Loucy (cell line): ENCODE measurements around the gene TRA2B.
A peak's percentile ranks its signal among the peaks of the same experiment; 100 is the strongest.

Source experiments
- H2AFZ ChIP-seq: fragments of 200-600 bp; sonication (generic); 2 replicates; pipeline ENCODE4 v1.6.0; 2016; ENCODE audit warnings: antibody characterized with exemption, mild to moderate bottlenecking, low read length, moderate library complexity
- H3F3A ChIP-seq: fragments of 200-600 bp; 2 replicates; pipeline ENCODE4 v1.6.0; 2016; ENCODE audit warnings: antibody characterized with exemption, low read depth, mild to moderate bottlenecking
- H3K27me3 ChIP-seq: fragments of 200-600 bp; sonication (generic); 2 replicates; pipeline ENCODE4 v1.6.1; 2014; ENCODE audit warnings: low read length, mild to moderate bottlenecking; ENCODE audit not compliant: insufficient read depth, poor library complexity, severe bottlenecking
- H3K36me3 ChIP-seq: fragments of 200-600 bp; sonication (generic); 2 replicates; pipeline ENCODE4 v1.6.1; 2016; ENCODE audit warnings: low read length; ENCODE audit not compliant: insufficient read depth
- H3K4me1 ChIP-seq: fragments of 200-600 bp; sonication (generic); 2 replicates; pipeline ENCODE4 v1.5.1; 2014; ENCODE audit warnings: low read length, mild to moderate bottlenecking; ENCODE audit not compliant: insufficient read depth, poor library complexity, severe bottlenecking
- H3K4me2 ChIP-seq: fragments of 200-600 bp; sonication (generic); 2 replicates; pipeline ENCODE4 v1.6.0; 2014; ENCODE audit warnings: antibody characterized with exemption, low read length, low read depth, mild to moderate bottlenecking; ENCODE audit not compliant: poor library complexity, severe bottlenecking
- H3K4me3 ChIP-seq: fragments of 200-600 bp; sonication (generic); 2 replicates; pipeline ENCODE4 v1.5.1; 2014; ENCODE audit warnings: low read length, mild to moderate bottlenecking, mixed read lengths; ENCODE audit not compliant: poor library complexity, severe bottlenecking
- H3K79me2 ChIP-seq: fragments of 200-600 bp; sonication (generic); 2 replicates; pipeline ENCODE4 v1.6.1; 2014; ENCODE audit warnings: low read length; ENCODE audit not compliant: insufficient read depth
- H3K9ac ChIP-seq: fragments of 200-600 bp; sonication (generic); 2 replicates; pipeline ENCODE4 v1.6.0; 2014; ENCODE audit warnings: mild to moderate bottlenecking, low read depth, low read length, moderate library complexity; ENCODE audit not compliant: poor library complexity, severe bottlenecking
- H3K9me2 ChIP-seq: fragments of 200-600 bp; sonication (generic); replicated peaks from 2 replicates; pipeline ENCODE4 v1.6.1; 2016; ENCODE audit warnings: low read depth, low read length, mixed read lengths
- H3K9me3 ChIP-seq: fragments of 200-600 bp; sonication (generic); 2 replicates; pipeline ENCODE4 v1.6.1; 2014; ENCODE audit warnings: mild to moderate bottlenecking, antibody characterized with exemption, low read length, low read depth; ENCODE audit not compliant: insufficient read depth
- H4K20me1 ChIP-seq: fragments of 200-600 bp; sonication (generic); 2 replicates; pipeline ENCODE4 v1.6.0; 2014; ENCODE audit warnings: antibody characterized with exemption, low read length, mild to moderate bottlenecking; ENCODE audit not compliant: insufficient read depth, poor library complexity, severe bottlenecking
- CTCF ChIP-seq: fragments of 200-600 bp; sonication (generic); conservative IDR thresholded peaks from 2 replicates; pipeline ENCODE4 v1.5.1; 2014; ENCODE audit warnings: mild to moderate bottlenecking, antibody characterized with exemption, low read length
- EZH2phosphoT487 ChIP-seq: fragments of 200-600 bp; IDR thresholded peaks from 2 replicates; pipeline ENCODE4 v1.6.1; 2018; ENCODE audit warnings: antibody characterized with exemption, mild to moderate bottlenecking, moderate library complexity, borderline replicate concordance

TRA2B gene

GRCh38 chr3:185950728-185951127, 12.9 kb upstream of the TRA2B start:
- H3K4me1 ChIP-seq, result no peaks in the 10 kb centered on the region
- H3K27me3 ChIP-seq, result no peaks in the 10 kb centered on the region
- H3K4me3 ChIP-seq, result no peak overlapping the region
- no peak overlapping the region for H3K9ac ChIP-seq
- no peaks in the 10 kb centered on the region for H3K9me3 ChIP-seq
- H4K20me1 ChIP-seq, result no peaks in the 10 kb centered on the region
- no peaks in the 10 kb centered on the region for H3F3A ChIP-seq
- H2AFZ ChIP-seq, result no peak overlapping the region
- no peaks in the 10 kb centered on the region for H3K36me3 ChIP-seq
- H3K9me2 ChIP-seq, result no peaks in the 10 kb centered on the region
- H3K4me2 ChIP-seq, result no peak overlapping the region
- no peaks in the 10 kb centered on the region for H3K79me2 ChIP-seq
- TF ChIP-seq EZH2phosphoT487 (no peak), CTCF (no peak)

- H3K4me2 ChIP-seq, result no peak overlapping the region
- no peaks in the 10 kb centered on the region for H3K4me1 ChIP-seq
- H3K9me2 ChIP-seq, result no peaks in the 10 kb centered on the region
- no peak overlapping the region for H3K4me3 ChIP-seq
- H2AFZ ChIP-seq, result no peak overlapping the region
- no peaks in the 10 kb centered on the region for H3K36me3 ChIP-seq
- H3K9ac ChIP-seq, result no peak overlapping the region
- H3F3A ChIP-seq, result no peaks in the 10 kb centered on the region
- H4K20me1 ChIP-seq, result no peaks in the 10 kb centered on the region
- TF ChIP-seq EZH2phosphoT487, result no peak
- TF ChIP-seq CTCF, result no peak
- H3K79me2 ChIP-seq, result no peaks in the 10 kb centered on the region
- no peaks in the 10 kb centered on the region for H3K27me3 ChIP-seq
- no peaks in the 10 kb centered on the region for H3K9me3 ChIP-seq
Measured at GRCh38 chr3:185949515-185949914, 11.7 kb upstream of the TRA2B start.

- no peaks in the 10 kb centered on the region for H3K79me2 ChIP-seq
- no peaks in the 10 kb centered on the region for H4K20me1 ChIP-seq
- peaks cover 1% of the 10 kb centered on the region for H3K4me1 ChIP-seq
- H3F3A ChIP-seq, result no peaks in the 10 kb centered on the region
- no peaks in the 10 kb centered on the region for H3K9me2 ChIP-seq
- no peak for TF ChIP-seq EZH2phosphoT487
- no peak for TF ChIP-seq CTCF
- no peak overlapping the region for H3K4me2 ChIP-seq
- H2AFZ ChIP-seq, result peak overlapping the region; percentile 54; the same call in 1 of the 2 replicates
- H3K9me3 ChIP-seq, result no peaks in the 10 kb centered on the region
- H3K27me3 ChIP-seq, result no peaks in the 10 kb centered on the region
- H3K4me3 ChIP-seq, result no peak overlapping the region
- no peaks in the 10 kb centered on the region for H3K36me3 ChIP-seq
- no peak overlapping the region for H3K9ac ChIP-seq
Measured at GRCh38 chr3:185948292-185948691, 10.5 kb upstream of the TRA2B start.
